Ovary (tissue), 9 donors: ENCODE results near the gene ADGRL4. TPM values are rescaled to one million over a fixed set of nuclear protein-coding genes. Genes with fewer than 3 reads are reported as not detected.

Experiments
- DNase-seq, 5 donors: peaks; one replicate each; pipeline ENCODE4 v3.0.0-alpha.2; 2019 to 2020
- H3K27ac ChIP-seq, 2 donors: fragments of 200-600 bp; one replicate each; pipeline versions ENCODE4 v1.5.1 to v1.8.0; 2019 to 2022
- H3K27me3 ChIP-seq: fragments of 200-600 bp; one replicate; pipeline ENCODE4 v1.8.0; 2022
- H3K36me3 ChIP-seq: fragments of 200-600 bp; sonication (generic); one replicate; pipeline ENCODE4 v1.5.1; 2019
- H3K4me1 ChIP-seq: one replicate; pipeline ENCODE4 v1.8.1; 2013; ENCODE audit warnings: mild to moderate bottlenecking, moderate library complexity; ENCODE audit not compliant: insufficient read depth
- H3K4me3 ChIP-seq: fragments of 200-600 bp; sonication (generic); one replicate; pipeline ENCODE4 v1.5.1; 2017
- H3K9me3 ChIP-seq, 2 donors: fragments of 200-600 bp in 1 of 2; sonication (generic) in 1 of 2; one replicate each; pipeline versions ENCODE4 v1.5.1 to v1.8.1; 2013 to 2019; ENCODE audit warnings: mild to moderate bottlenecking in 1 of 2, moderate library complexity in 1 of 2
- EP300 ChIP-seq: sonication (generic); formaldehyde crosslinking; IDR thresholded peaks from one replicate; pipeline ENCODE4 v1.6.1; 2017; ENCODE audit warnings: antibody characterized with exemption
- POLR2A ChIP-seq: fragments of 450-650 bp; IDR thresholded peaks from one replicate; pipeline ENCODE4 v1.6.1; 2017; ENCODE audit warnings: antibody characterized with exemption, mild to moderate bottlenecking, moderate library complexity
- whole genome bisulfite sequencing, 3 donors: extraction: QIAGEN DNeasy Blood & Tissue Kit in 1 of 3; methylation state at CpG; one replicate each; pipeline versions ENCODE4 v1.1.5 to v1.1.7; 2013 to 2017; 5-methylcytosine and 5-hydroxymethylcytosine counted together
- intact Hi-C, 4 donors: fragments of 100-400 bp; cut with DNase I; formaldehyde crosslinking; loops; one replicate each; pipeline versions ENCODE4 v1.11.0 to v1.15.1; 2022 to 2023
- polyA plus RNA-seq, 2 donors: library from polyadenylated mRNA; stranded (reverse); fragments of 200-250 nt in 1 of 2; fragments of 350-450 nt in 1 of 2; fragmentation: Illumina TruSeq in 1 of 2; extraction: RNeasy Lipid Tissue Mini Kit (QIAGEN cat#74804) in 1 of 2; gene quantifications; one replicate each; pipeline ENCODE4 v1.2.3, GENCODE V29; 2013 to 2014
- total RNA-seq, 7 donors: library from RNA; depleted of rRNA in 2 of 7; stranded (reverse); fragments of >200 nt in 2 of 7; fragmentation: NEBNext Ultra II Directional in 3 of 7; extraction: Animal tissue kit (Norgen Biotek cat#: 25700) in 3 of 7; gene quantifications; one replicate each; pipeline versions ENCODE4 v1.1.0 to v1.2.4, GENCODE V29; 2016 to 2023
- TF ChIP-seq, protein P1 (sequence below), 3 donors: fragments of 450-650 bp in 2 of 3; fragments of 200-600 bp in 1 of 3; IDR thresholded peaks; one replicate each; pipeline versions ENCODE4 v1.5.1 to v1.8.0; 2016 to 2022; ENCODE audit warnings: antibody characterized with exemption in 3 of 3, mild to moderate bottlenecking in 1 of 3
- donor health status: DM: no; HTN: no; CAD: no; lungs with moderate emphysema.
- donor health status: DM: no; HTN: no; CAD: no.
- donor health status: Bipolar disorder and iron deficiency.
- donor health status: DM: yes; HTN: yes; CAD: no.
- donor health status: DM: no; HTN: no; CAD: no.
- donor health status: DM: yes; HTN: yes; CAD: no.

The ADGRL4 gene
- total and polyA plus RNA-seq, 9 donors, result 3.0 to 22.7 (median 9.2) TPM

DNA sequence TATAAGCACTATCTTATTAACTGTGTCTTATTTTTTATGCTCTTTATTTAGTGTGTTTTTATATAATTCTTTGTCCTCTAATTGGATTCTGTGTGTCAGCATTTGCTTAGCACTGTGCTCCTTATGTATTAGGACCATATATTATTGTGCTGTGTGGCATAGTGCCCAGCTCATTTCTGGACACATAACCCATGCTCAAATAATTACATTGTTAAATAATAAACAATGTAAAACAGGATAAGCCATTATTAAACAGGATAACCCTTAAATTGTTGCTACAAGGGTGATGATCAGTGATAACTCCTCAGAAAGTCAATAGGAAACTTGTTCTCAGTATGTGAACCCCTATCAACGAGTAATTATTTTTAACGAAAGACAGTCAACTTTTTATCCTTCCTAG, 150.4 kb downstream of the ADGRL4 start:
- intact Hi-C loops, result no loop called here
- H3K9me3 ChIP-seq, result no peaks in the 10 kb centered on the region
- 83 to 87% (median 87%) methylated on average over 2 of the region's 2 CpGs for WGBS, 3 donors
- TF ChIP-seq EP300, result no peak
- no peak for TF ChIP-seq POLR2A
- TF ChIP-seq, protein P1, sequence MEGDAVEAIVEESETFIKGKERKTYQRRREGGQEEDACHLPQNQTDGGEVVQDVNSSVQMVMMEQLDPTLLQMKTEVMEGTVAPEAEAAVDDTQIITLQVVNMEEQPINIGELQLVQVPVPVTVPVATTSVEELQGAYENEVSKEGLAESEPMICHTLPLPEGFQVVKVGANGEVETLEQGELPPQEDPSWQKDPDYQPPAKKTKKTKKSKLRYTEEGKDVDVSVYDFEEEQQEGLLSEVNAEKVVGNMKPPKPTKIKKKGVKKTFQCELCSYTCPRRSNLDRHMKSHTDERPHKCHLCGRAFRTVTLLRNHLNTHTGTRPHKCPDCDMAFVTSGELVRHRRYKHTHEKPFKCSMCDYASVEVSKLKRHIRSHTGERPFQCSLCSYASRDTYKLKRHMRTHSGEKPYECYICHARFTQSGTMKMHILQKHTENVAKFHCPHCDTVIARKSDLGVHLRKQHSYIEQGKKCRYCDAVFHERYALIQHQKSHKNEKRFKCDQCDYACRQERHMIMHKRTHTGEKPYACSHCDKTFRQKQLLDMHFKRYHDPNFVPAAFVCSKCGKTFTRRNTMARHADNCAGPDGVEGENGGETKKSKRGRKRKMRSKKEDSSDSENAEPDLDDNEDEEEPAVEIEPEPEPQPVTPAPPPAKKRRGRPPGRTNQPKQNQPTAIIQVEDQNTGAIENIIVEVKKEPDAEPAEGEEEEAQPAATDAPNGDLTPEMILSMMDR (IDR thresholded peaks at IDR 0.05), result no peak
- no peaks in the 10 kb centered on the region for H3K27me3 ChIP-seq
- DNase-seq, result no peak
- no peak overlapping the region for H3K4me3 ChIP-seq
- no peaks in the 10 kb centered on the region for H3K4me1 ChIP-seq
- H3K36me3 ChIP-seq, result no peaks in the 10 kb centered on the region
- no peak overlapping the region for H3K27ac ChIP-seq

- no peaks in the 10 kb centered on the region for H3K9me3 ChIP-seq
- no peak for DNase-seq
- H3K36me3 ChIP-seq, result no peaks in the 10 kb centered on the region
- H3K27ac ChIP-seq, result no peak overlapping the region
- no peak overlapping the region for H3K4me3 ChIP-seq
- intact Hi-C loops, result no loop called here
- TF ChIP-seq, protein P1 (IDR thresholded peaks at IDR 0.05), result no peak
- TF ChIP-seq EP300, result no peak
- H3K27me3 ChIP-seq, result no peaks in the 10 kb centered on the region
- no peaks in the 10 kb centered on the region for H3K4me1 ChIP-seq
Measured at GRCh38 chr1:78855258-78855657, 151.3 kb downstream of the ADGRL4 start.

DNA sequence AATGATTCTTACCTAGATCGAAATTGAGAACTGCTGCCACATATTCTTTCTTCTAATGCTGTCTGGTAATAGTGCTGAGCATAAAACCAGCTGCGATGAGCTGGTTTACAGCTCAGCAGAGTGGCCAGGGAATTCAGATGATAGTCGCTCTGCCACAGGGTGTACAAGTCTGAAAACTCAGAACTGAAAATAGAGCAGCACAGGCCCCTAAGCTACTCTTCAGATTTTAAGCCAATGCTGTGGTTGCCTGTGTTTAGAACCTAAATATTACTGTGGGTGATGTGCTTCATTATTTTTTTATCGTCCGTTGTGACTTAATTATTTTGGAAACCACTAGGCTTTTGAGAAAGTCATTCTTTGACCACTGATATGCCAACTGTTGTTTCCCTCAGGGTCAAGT, 152.0 kb downstream of the ADGRL4 start:
- WGBS, 3 donors, result 90 to 92% (median 90%) methylated on average over 5 of the region's 5 CpGs
- Histone ChIP-seq H3K9me3 (no peaks in the 10 kb centered on the region), H3K4me1 (no peaks in the 10 kb centered on the region), H3K36me3 (no peaks in the 10 kb centered on the region), H3K4me3 (no peak overlapping the region), H3K27me3 (no peaks in the 10 kb centered on the region), H3K27ac (no peak overlapping the region)
- TF ChIP-seq, protein P1 (IDR thresholded peaks at IDR 0.05), result no peak
- TF ChIP-seq POLR2A (no peak), EP300 (no peak)
- intact Hi-C loops, result no loop called here
- no peak for DNase-seq

DNA sequence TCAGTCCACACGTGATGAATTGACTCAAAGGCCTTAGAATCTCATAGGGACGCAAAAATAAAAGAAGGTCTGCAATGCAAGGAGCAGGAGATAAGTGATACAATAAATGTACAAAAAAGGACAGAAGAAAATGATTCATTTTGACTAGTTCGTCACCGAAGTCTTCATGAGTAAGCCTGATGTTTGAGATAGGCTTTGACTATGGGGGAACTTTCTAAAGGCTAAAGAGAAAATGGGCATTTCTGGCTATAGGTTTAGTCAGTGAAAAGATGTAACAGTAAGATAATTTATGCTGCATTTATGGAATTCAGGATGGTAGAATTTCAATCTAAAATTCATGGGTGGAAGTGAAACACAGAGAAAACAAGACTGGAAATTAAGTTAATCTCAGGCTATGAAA, 163.0 kb downstream of the ADGRL4 start:
- Histone ChIP-seq H3K36me3 (no peaks in the 10 kb centered on the region), H3K27me3 (no peaks in the 10 kb centered on the region), H3K4me1 (peaks cover 1% of the 10 kb centered on the region), H3K4me3 (no peak overlapping the region), H3K9me3 (no peaks in the 10 kb centered on the region), H3K27ac (no peak overlapping the region)
- intact Hi-C loops, result no loop called here
- no peak for DNase-seq
- TF ChIP-seq POLR2A, result no peak
- no peak for TF ChIP-seq EP300
- TF ChIP-seq, protein P1 (IDR thresholded peaks at IDR 0.05), result no peak
- 64 to 80% (median 78%) methylated on average over 4 of the region's 4 CpGs for WGBS, 3 donors

- Histone ChIP-seq H3K4me3 (no peak overlapping the region), H3K4me1 (peaks cover 1% of the 10 kb centered on the region), H3K27me3 (no peaks in the 10 kb centered on the region), H3K27ac (no peak overlapping the region), H3K9me3 (no peaks in the 10 kb centered on the region), H3K36me3 (no peaks in the 10 kb centered on the region)
- TF ChIP-seq, protein P1 (IDR thresholded peaks at IDR 0.05), result no peak
- no peak for TF ChIP-seq EP300
- TF ChIP-seq POLR2A, result no peak
- no peak for DNase-seq
- WGBS, 3 donors, result 11 to 25% (median 18%) methylated on average over 1 of the region's 1 CpG
- intact Hi-C loops, result no loop called here
Measured at GRCh38 chr1:78843111-78843510, 163.4 kb downstream of the ADGRL4 start.
